K562 (cell line): ENCODE results near the gene PRDM12. TPM values are rescaled to one million over a fixed set of nuclear protein-coding genes. Genes with fewer than 3 reads are reported as not detected.

Experiments
- BACH1 ChIP-seq: fragments of 200-800 bp; sonication (Bioruptor generic); IDR thresholded peaks from 2 replicates; pipeline ENCODE4 v1.6.1; 2016; ENCODE audit warnings: missing genetic modification characterization, missing compliant biosample characterization
- CTBP1 ChIP-seq: fragments of 450-650 bp; IDR thresholded peaks from 2 replicates; pipeline ENCODE4 v1.6.1; 2016; ENCODE audit warnings: borderline replicate concordance
- E2F5 ChIP-seq: sonication (generic); formaldehyde crosslinking; IDR thresholded peaks from 2 replicates; pipeline ENCODE4 v1.8.0; 2022; ENCODE audit warnings: mild to moderate bottlenecking, missing genetic modification reagents
- ELF4 ChIP-seq: fragments of 450-650 bp; formaldehyde crosslinking; IDR thresholded peaks from 2 replicates; pipeline ENCODE4 v1.4.0; 2022; ENCODE audit warnings: missing genetic modification characterization
- HDAC1 ChIP-seq, 2 experiments: fragments of 450-650 bp; IDR thresholded peaks; 2 replicates each; pipeline ENCODE4 v1.6.1; 2016 to 2017; ENCODE audit warnings: inconsistent platforms in 1 of 2, mild to moderate bottlenecking in 1 of 2, moderate library complexity in 1 of 2
- HIVEP1 ChIP-seq: fragments of 250-450 bp; sonication (Bioruptor Pico); IDR thresholded peaks from 2 replicates; pipeline ENCODE4 v1.4.0; 2020; ENCODE audit warnings: mild to moderate bottlenecking
- HNRNPL ChIP-seq: fragments of 200-400 bp; formaldehyde crosslinking; IDR thresholded peaks from 2 replicates; pipeline ENCODE4 v1.6.1; 2017; ENCODE audit warnings: low read depth, mild to moderate bottlenecking, low read length
- KLF10 ChIP-seq: fragments of 250-450 bp; sonication (Bioruptor Pico); IDR thresholded peaks from 2 replicates; pipeline ENCODE4 v1.6.1; 2021; ENCODE audit warnings: matching md5 sums
- KLF6 ChIP-seq: fragments of 250-450 bp; sonication (Bioruptor Pico); IDR thresholded peaks from 2 replicates; pipeline ENCODE4 v1.4.0; 2020; ENCODE audit warnings: mild to moderate bottlenecking, moderate library complexity, borderline replicate concordance
- LARP7 ChIP-seq: fragments of 450-650 bp; IDR thresholded peaks from 2 replicates; pipeline ENCODE4 v1.6.1; 2016
- MNT ChIP-seq, 2 experiments: fragments of 450-650 bp; conservative IDR thresholded peaks; 2 replicates each; pipeline ENCODE4 v1.6.1; 2017; ENCODE audit warnings: mild to moderate bottlenecking in 2 of 2, moderate library complexity in 2 of 2
- MYC ChIP-seq, 2 experiments: fragments of 250-450 bp in 1 of 2; sonication (Bioruptor Pico) in 1 of 2; IDR thresholded peaks; 2 replicates each; pipeline versions ENCODE4 v1.5.1 to v1.6.1; 2012 to 2021; ENCODE audit warnings: low read depth in 2 of 2, borderline replicate concordance in 1 of 2, improper control_type of control experiment in 1 of 2, low read length in 1 of 2, mild to moderate bottlenecking in 1 of 2, moderate library complexity in 1 of 2
- NR1H2 ChIP-seq: sonication (generic); formaldehyde crosslinking; IDR thresholded peaks from 2 replicates; pipeline ENCODE4 v1.4.0; 2020; ENCODE audit warnings: mild to moderate bottlenecking, missing genetic modification reagents
- PCBP2 ChIP-seq: fragments of 200-400 bp; formaldehyde crosslinking; IDR thresholded peaks from 2 replicates; pipeline ENCODE4 v1.6.1; 2018; ENCODE audit warnings: low read length, low read depth, mild to moderate bottlenecking, moderate library complexity; ENCODE audit not compliant: poor library complexity, severe bottlenecking
- PHF21A ChIP-seq: fragments of 450-650 bp; IDR thresholded peaks from 2 replicates; pipeline ENCODE4 v1.6.1; 2017; ENCODE audit warnings: low read depth, borderline replicate concordance
- RNF2 ChIP-seq: sonication (generic); IDR thresholded peaks from 2 replicates; pipeline ENCODE4 v1.6.1; 2016
- SMARCA5 ChIP-seq: fragments of 450-650 bp; IDR thresholded peaks from 2 replicates; pipeline ENCODE4 v1.6.1; 2016
- SMARCB1 ChIP-seq: IDR thresholded peaks from 2 replicates; pipeline ENCODE4 v1.6.1; 2011; ENCODE audit warnings: improper control_type of control experiment, low read depth; ENCODE audit not compliant: insufficient read length
- SP1 ChIP-seq: sonication (generic); formaldehyde crosslinking; IDR thresholded peaks from 2 replicates; pipeline ENCODE4 v1.8.1; 2022; ENCODE audit warnings: mild to moderate bottlenecking, missing genetic modification reagents
- TAF1 ChIP-seq: IDR thresholded peaks from 2 replicates; pipeline ENCODE4 v1.6.1; 2011; ENCODE audit warnings: mild to moderate bottlenecking, low read length, moderate library complexity; ENCODE audit not compliant: insufficient read depth, control insufficient read depth, severe bottlenecking; ENCODE audit errors: extremely low read depth
- TSHZ1 ChIP-seq: fragments of 250-450 bp; sonication (Bioruptor Pico); IDR thresholded peaks from 2 replicates; pipeline ENCODE4 v1.4.0; 2020; ENCODE audit warnings: mild to moderate bottlenecking, moderate library complexity
- ZNF224 ChIP-seq: sonication (generic); formaldehyde crosslinking; IDR thresholded peaks from 2 replicates; pipeline ENCODE4 v1.8.0; 2022; ENCODE audit warnings: mild to moderate bottlenecking, missing genetic modification reagents
- polyA plus RNA-seq, 8 experiments: library from polyadenylated mRNA; depleted of rRNA in 4 of 8; stranded (reverse) in 5 of 8; unstranded in 3 of 8; fragments of >200 nt; fragmentation: Nextera tagmentation in 2 of 8; fragmentation: Illumina TruSeq in 1 of 8; extraction: Ambion mirVana in 2 of 8; extraction: Trizol in 1 of 8; gene quantifications; 2 replicates each; pipeline versions ENCODE4 v1.2.1 to v1.2.3, GENCODE V29; 2011 to 2014; ENCODE audit warnings: inconsistent platforms in 1 of 8, missing spikeins in 1 of 8
- total RNA-seq, 7 experiments: library from RNA; depleted of rRNA in 6 of 7; stranded (reverse); fragments of >200 nt in 6 of 7; fragmentation: Illumina TruSeq in 2 of 7; extraction: Trizol in 2 of 7; gene quantifications; 2 replicates each; pipeline versions ENCODE4 v1.2.1 to v1.2.3, GENCODE V29; 2011 to 2021; ENCODE audit warnings: low replicate concordance in 1 of 7

The PRDM12 gene
- total and polyA plus RNA-seq, 9 of the 15 experiments (the other 6 are each of a cell fraction or from before 2014, with no cell fraction given): 0.04 to 0.22 (median 0.07) TPM; not detected in 3

GRCh38 chr9:130712564-130713285 is 48.3 kb downstream of the PRDM12 start (continued):
- TF ChIP-seq MNT (conservative IDR thresholded peaks at IDR 0.05) (peak; percentile 85 to 89), PCBP2 (no peak), TAF1 (peak; percentile 89), CTBP1 (peak; percentile 36; the same call in 1 of the 2 replicates), RNF2 (no peak), TSHZ1 (CRISPR knock-in tag) (no peak), ELF4 (no peak), HDAC1 (IDR thresholded peaks at IDR 0.05) (0 out of 4 replicates have a peak, but pooled peaks of 1 of the 2 experiments have one; percentile 43), HIVEP1 (CRISPR knock-in tag) (no peak), PHF21A (no peak), HNRNPL (no peak), NR1H2 (no peak), ZNF224 (CRISPR knock-in tag) (no peak), SMARCB1 (no peak), SP1 (CRISPR knock-in tag) (peak; percentile 92), E2F5 (CRISPR knock-in tag) (peak; percentile 40; the same call in 1 of the 2 replicates), LARP7 (no peak), SMARCA5 (no peak), KLF6 (no peak), KLF10 (CRISPR knock-in tag) (no peak), MYC (IDR thresholded peaks at IDR 0.05; ENCODE audit: low read depth, low read length) (peak; percentile 47), MYC (CRISPR knock-in tag; IDR thresholded peaks at IDR 0.05; ENCODE audit: borderline replicate concordance, low read depth) (no peak), BACH1 (no peak)
